ENCODE measurements around the gene SYT14.

The SYT14 gene

GRCh38 chr1:210124736-210125135 lies 186.7 kb downstream of the SYT14 start:
- H3K36me3 ChIP-seq (ENCODE audit: control insufficient read depth in 2 of 2, insufficient read depth in 2 of 2, low read length in 2 of 2) = no peaks in the 10 kb centered on the region
- H3K9me3 ChIP-seq (ENCODE audit: control insufficient read depth in 2 of 2, low read length in 2 of 2) = no peaks in the 10 kb centered on the region
- H3K4me1 ChIP-seq (ENCODE audit: control insufficient read depth in 2 of 2, insufficient read depth in 2 of 2, low read length in 2 of 2) = no peaks in the 10 kb centered on the region
- no peak overlapping the region for H3K27ac ChIP-seq (ENCODE audit: low read depth in 2 of 2, low read length in 2 of 2)
- no peak overlapping the region for H3K9ac ChIP-seq (ENCODE audit: low read depth in 1 of 2, low read length in 2 of 2)
- H3K4me3 ChIP-seq (ENCODE audit: low read length in 2 of 2) = no peak overlapping the region
- no peaks in the 10 kb centered on the region for H3K27me3 ChIP-seq (ENCODE audit: control insufficient read depth in 2 of 2, insufficient read depth in 2 of 2, low read length in 2 of 2)

- Histone ChIP-seq H3K36me3 (ENCODE audit: control insufficient read depth in 2 of 2, insufficient read depth in 2 of 2, low read length in 2 of 2) (no peaks in the 10 kb centered on the region), H3K9ac (ENCODE audit: low read depth in 1 of 2, low read length in 2 of 2) (no peak overlapping the region), H3K27me3 (ENCODE audit: control insufficient read depth in 2 of 2, insufficient read depth in 2 of 2, low read length in 2 of 2) (no peaks in the 10 kb centered on the region)
Measured at GRCh38 chr1:210125143-210125542, 187.1 kb downstream of the SYT14 start.

GRCh38 chr1:210129092-210129491 lies 191.1 kb downstream of the SYT14 start:
- Histone ChIP-seq H3K4me1 (ENCODE audit: control insufficient read depth in 2 of 2, insufficient read depth in 2 of 2, low read length in 2 of 2) (no peaks in the 10 kb centered on the region), H3K9ac (ENCODE audit: low read depth in 1 of 2, low read length in 2 of 2) (no peak overlapping the region), H3K27ac (ENCODE audit: low read depth in 2 of 2, low read length in 2 of 2) (no peak overlapping the region), H3K36me3 (ENCODE audit: control insufficient read depth in 2 of 2, insufficient read depth in 2 of 2, low read length in 2 of 2) (no peaks in the 10 kb centered on the region), H3K27me3 (ENCODE audit: control insufficient read depth in 2 of 2, insufficient read depth in 2 of 2, low read length in 2 of 2) (no peaks in the 10 kb centered on the region), H3K4me3 (ENCODE audit: low read length in 2 of 2) (no peak overlapping the region), H3K9me3 (ENCODE audit: control insufficient read depth in 2 of 2, low read length in 2 of 2) (no peaks in the 10 kb centered on the region)

More at GRCh38 chr1:210125143-210125542, 187.1 kb downstream of the SYT14 start:
- no peaks in the 10 kb centered on the region for H3K4me1 ChIP-seq (ENCODE audit: control insufficient read depth in 2 of 2, insufficient read depth in 2 of 2, low read length in 2 of 2)
- no peaks in the 10 kb centered on the region for H3K9me3 ChIP-seq (ENCODE audit: control insufficient read depth in 2 of 2, low read length in 2 of 2)
- no peak overlapping the region for H3K27ac ChIP-seq (ENCODE audit: low read depth in 2 of 2, low read length in 2 of 2)
- H3K4me3 ChIP-seq (ENCODE audit: low read length in 2 of 2) = no peak overlapping the region

GRCh38 chr1:210129759-210130158 lies 191.7 kb downstream of the SYT14 start:
- Histone ChIP-seq H3K36me3 (ENCODE audit: control insufficient read depth in 2 of 2, insufficient read depth in 2 of 2, low read length in 2 of 2) (no peaks in the 10 kb centered on the region), H3K4me3 (ENCODE audit: low read length in 2 of 2) (no peak overlapping the region), H3K9ac (ENCODE audit: low read depth in 1 of 2, low read length in 2 of 2) (no peak overlapping the region), H3K9me3 (ENCODE audit: control insufficient read depth in 2 of 2, low read length in 2 of 2) (no peaks in the 10 kb centered on the region), H3K27me3 (ENCODE audit: control insufficient read depth in 2 of 2, insufficient read depth in 2 of 2, low read length in 2 of 2) (no peaks in the 10 kb centered on the region), H3K27ac (ENCODE audit: low read depth in 2 of 2, low read length in 2 of 2) (no peak overlapping the region), H3K4me1 (ENCODE audit: control insufficient read depth in 2 of 2, insufficient read depth in 2 of 2, low read length in 2 of 2) (no peaks in the 10 kb centered on the region)

GRCh38 chr1:210132582-210132981 lies 194.6 kb downstream of the SYT14 start:
- no peak overlapping the region for H3K27ac ChIP-seq (ENCODE audit: low read depth in 2 of 2, low read length in 2 of 2)
- H3K4me3 ChIP-seq (ENCODE audit: low read length in 2 of 2) = no peak overlapping the region
- H3K9ac ChIP-seq (ENCODE audit: low read depth in 1 of 2, low read length in 2 of 2) = no peak overlapping the region

GRCh38 chr1:210143465-210144062 lies 205.5 kb downstream of the SYT14 start:
- Histone ChIP-seq H3K36me3 (ENCODE audit: control insufficient read depth in 2 of 2, insufficient read depth in 2 of 2, low read length in 2 of 2) (no peaks in the 10 kb centered on the region), H3K27ac (ENCODE audit: low read depth in 2 of 2, low read length in 2 of 2) (no peak overlapping the region), H3K4me3 (ENCODE audit: low read length in 2 of 2) (no peak overlapping the region), H3K27me3 (ENCODE audit: control insufficient read depth in 2 of 2, insufficient read depth in 2 of 2, low read length in 2 of 2) (no peaks in the 10 kb centered on the region), H3K9ac (ENCODE audit: low read depth in 1 of 2, low read length in 2 of 2) (no peak overlapping the region), H3K9me3 (ENCODE audit: control insufficient read depth in 2 of 2, low read length in 2 of 2) (no peaks in the 10 kb centered on the region), H3K4me1 (ENCODE audit: control insufficient read depth in 2 of 2, insufficient read depth in 2 of 2, low read length in 2 of 2) (no peaks in the 10 kb centered on the region)

More at GRCh38 chr1:210132582-210132981, 194.6 kb downstream of the SYT14 start:
- H3K4me1 ChIP-seq (ENCODE audit: control insufficient read depth in 2 of 2, insufficient read depth in 2 of 2, low read length in 2 of 2) = no peaks in the 10 kb centered on the region
- no peaks in the 10 kb centered on the region for H3K9me3 ChIP-seq (ENCODE audit: control insufficient read depth in 2 of 2, low read length in 2 of 2)
- H3K27me3 ChIP-seq (ENCODE audit: control insufficient read depth in 2 of 2, insufficient read depth in 2 of 2, low read length in 2 of 2) = no peaks in the 10 kb centered on the region
- no peaks in the 10 kb centered on the region for H3K36me3 ChIP-seq (ENCODE audit: control insufficient read depth in 2 of 2, insufficient read depth in 2 of 2, low read length in 2 of 2)

- Histone ChIP-seq H3K9me3 (ENCODE audit: control insufficient read depth in 2 of 2, low read length in 2 of 2) (no peaks in the 10 kb centered on the region), H3K36me3 (ENCODE audit: control insufficient read depth in 2 of 2, insufficient read depth in 2 of 2, low read length in 2 of 2) (no peaks in the 10 kb centered on the region), H3K27ac (ENCODE audit: low read depth in 2 of 2, low read length in 2 of 2) (no peak overlapping the region), H3K9ac (ENCODE audit: low read depth in 1 of 2, low read length in 2 of 2) (no peak overlapping the region), H3K27me3 (ENCODE audit: control insufficient read depth in 2 of 2, insufficient read depth in 2 of 2, low read length in 2 of 2) (no peaks in the 10 kb centered on the region), H3K4me3 (ENCODE audit: low read length in 2 of 2) (no peak overlapping the region), H3K4me1 (ENCODE audit: control insufficient read depth in 2 of 2, insufficient read depth in 2 of 2, low read length in 2 of 2) (no peaks in the 10 kb centered on the region)
Measured at GRCh38 chr1:210144736-210145135, 206.7 kb downstream of the SYT14 start.

GRCh38 chr1:210151052-210151672 lies 213.1 kb downstream of the SYT14 start:
- H3K9ac ChIP-seq (ENCODE audit: low read depth in 1 of 2, low read length in 2 of 2) = no peak overlapping the region
- H3K27me3 ChIP-seq (ENCODE audit: control insufficient read depth in 2 of 2, insufficient read depth in 2 of 2, low read length in 2 of 2) = no peaks in the 10 kb centered on the region
- H3K4me3 ChIP-seq (ENCODE audit: low read length in 2 of 2) = no peak overlapping the region
- H3K9me3 ChIP-seq (ENCODE audit: control insufficient read depth in 2 of 2, low read length in 2 of 2) = no peaks in the 10 kb centered on the region
- no peaks in the 10 kb centered on the region for H3K36me3 ChIP-seq (ENCODE audit: control insufficient read depth in 2 of 2, insufficient read depth in 2 of 2, low read length in 2 of 2)
- H3K27ac ChIP-seq (ENCODE audit: low read depth in 2 of 2, low read length in 2 of 2) = no peak overlapping the region
- no peaks in the 10 kb centered on the region for H3K4me1 ChIP-seq (ENCODE audit: control insufficient read depth in 2 of 2, insufficient read depth in 2 of 2, low read length in 2 of 2)

- Histone ChIP-seq H3K9me3 (ENCODE audit: control insufficient read depth in 2 of 2, low read length in 2 of 2) (no peaks in the 10 kb centered on the region), H3K27ac (ENCODE audit: low read depth in 2 of 2, low read length in 2 of 2) (no peak overlapping the region), H3K4me1 (ENCODE audit: control insufficient read depth in 2 of 2, insufficient read depth in 2 of 2, low read length in 2 of 2) (no peaks in the 10 kb centered on the region), H3K27me3 (ENCODE audit: control insufficient read depth in 2 of 2, insufficient read depth in 2 of 2, low read length in 2 of 2) (no peaks in the 10 kb centered on the region), H3K36me3 (ENCODE audit: control insufficient read depth in 2 of 2, insufficient read depth in 2 of 2, low read length in 2 of 2) (no peaks in the 10 kb centered on the region), H3K4me3 (ENCODE audit: low read length in 2 of 2) (no peak overlapping the region), H3K9ac (ENCODE audit: low read depth in 1 of 2, low read length in 2 of 2) (no peak overlapping the region)
Measured at GRCh38 chr1:210159211-210159610, 221.2 kb downstream of the SYT14 start.

- H3K36me3 ChIP-seq (ENCODE audit: control insufficient read depth in 2 of 2, insufficient read depth in 2 of 2, low read length in 2 of 2) = no peaks in the 10 kb centered on the region
- no peak overlapping the region for H3K27ac ChIP-seq (ENCODE audit: low read depth in 2 of 2, low read length in 2 of 2)
- H3K4me1 ChIP-seq (ENCODE audit: control insufficient read depth in 2 of 2, insufficient read depth in 2 of 2, low read length in 2 of 2) = no peaks in the 10 kb centered on the region
Measured at GRCh38 chr1:210170220-210170619, 232.2 kb downstream of the SYT14 start.

More at GRCh38 chr1:210170220-210170619, 232.2 kb downstream of the SYT14 start:
- Histone ChIP-seq H3K27me3 (ENCODE audit: control insufficient read depth in 2 of 2, insufficient read depth in 2 of 2, low read length in 2 of 2) (no peaks in the 10 kb centered on the region), H3K9ac (ENCODE audit: low read depth in 1 of 2, low read length in 2 of 2) (no peak overlapping the region), H3K9me3 (ENCODE audit: control insufficient read depth in 2 of 2, low read length in 2 of 2) (no peaks in the 10 kb centered on the region), H3K4me3 (ENCODE audit: low read length in 2 of 2) (no peak overlapping the region)

Measured in mucosa of rectum (tissue), 2 donors.